ENCODE data around the gene AMIGO2.

The AMIGO2 gene

DNA sequence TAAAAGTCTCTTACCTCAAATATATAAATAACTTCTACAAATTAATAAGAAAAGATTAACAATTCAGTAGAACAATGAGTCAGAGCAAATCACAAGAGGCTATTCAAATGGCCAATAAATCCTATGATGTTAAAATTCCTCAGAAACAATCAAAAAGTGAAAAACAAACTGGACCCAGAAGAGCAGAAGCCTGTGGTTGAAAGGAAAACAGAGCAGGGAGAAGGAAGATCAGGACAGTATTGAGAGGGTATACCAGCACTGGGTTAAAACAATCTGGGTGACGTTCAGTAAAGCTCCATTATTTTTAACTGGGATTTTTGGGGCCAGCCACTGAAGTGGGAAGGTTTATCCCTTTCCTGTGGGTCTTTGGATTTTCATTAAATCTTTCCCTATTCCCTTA is 40.0 kb downstream of the AMIGO2 start:
- no peak for DNase-seq (ENCODE audit: low read depth, low spot score)

DNA sequence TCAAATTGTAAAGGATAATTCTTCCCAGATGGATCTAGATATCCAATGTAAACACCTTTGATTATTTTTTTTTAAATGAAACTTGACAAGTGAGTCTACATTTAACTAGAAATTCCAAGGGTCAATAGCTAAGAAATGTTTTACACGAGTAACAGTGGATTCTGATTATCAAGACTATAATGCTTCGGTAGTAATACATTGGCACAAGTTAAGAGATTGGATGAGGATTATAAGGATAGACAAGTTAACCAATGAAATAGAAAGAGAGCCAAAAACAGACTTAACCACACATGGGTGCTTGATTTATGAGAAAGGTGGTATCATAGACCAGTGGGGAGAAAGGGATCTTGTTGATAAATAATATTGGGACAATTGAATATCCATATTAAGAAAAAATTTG is 40.7 kb downstream of the AMIGO2 start:
- H3K27ac ChIP-seq = peak overlapping the region; percentile 73
- no peak for DNase-seq (ENCODE audit: low read depth, low spot score)

More for the DNA sequence above, 40.0 kb downstream of the AMIGO2 start:
- no peak overlapping the region for H3K27ac ChIP-seq

DNA sequence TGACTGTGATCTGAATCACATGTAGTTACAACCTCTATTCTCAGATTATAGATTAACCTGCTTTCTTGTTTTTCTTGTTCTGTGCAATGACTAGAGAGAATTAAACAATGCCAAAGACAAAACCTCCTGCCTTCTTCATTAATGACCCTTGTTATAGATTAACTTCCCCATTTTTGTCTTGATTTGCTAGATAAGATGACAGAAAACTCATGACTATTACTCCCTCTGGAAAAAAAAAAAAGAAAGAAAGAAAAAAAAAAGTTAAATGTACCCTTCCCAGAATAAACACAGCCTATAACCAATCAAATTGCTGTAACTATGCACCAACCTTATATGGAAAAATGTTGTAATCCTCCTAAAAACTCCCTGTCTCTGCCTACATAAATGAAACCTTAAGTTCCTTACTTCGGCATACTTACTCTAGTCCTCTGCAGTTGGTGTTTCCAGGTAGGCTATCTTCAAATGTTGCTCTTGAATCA is 41.5 kb downstream of the AMIGO2 start:
- H3K27ac ChIP-seq = peak overlapping the region; percentile 73
- DNase-seq (ENCODE audit: low read depth, low spot score) = no peak

DNA sequence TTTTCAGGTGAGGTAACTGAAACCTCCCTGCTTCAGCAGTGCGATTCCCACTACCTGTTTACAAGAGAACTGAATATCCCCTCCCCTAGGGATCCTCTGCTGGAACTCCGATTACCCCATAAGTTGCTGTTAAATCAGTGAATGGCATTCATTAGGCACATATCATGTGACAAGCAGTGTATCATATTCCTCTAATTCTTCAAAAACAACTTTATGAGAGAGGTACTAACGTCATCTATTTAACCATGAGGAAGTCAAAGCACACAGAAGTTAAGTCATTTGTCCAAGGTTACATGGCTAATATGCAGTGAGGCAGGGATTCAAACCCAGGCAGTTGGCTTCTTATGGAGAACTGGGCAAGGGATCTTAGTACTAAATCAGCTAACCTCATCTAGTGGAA is 44.3 kb downstream of the AMIGO2 start:
- DNase-seq (ENCODE audit: low read depth, low spot score) = no peak
- peak overlapping the region; percentile 74 for H3K27ac ChIP-seq

DNA sequence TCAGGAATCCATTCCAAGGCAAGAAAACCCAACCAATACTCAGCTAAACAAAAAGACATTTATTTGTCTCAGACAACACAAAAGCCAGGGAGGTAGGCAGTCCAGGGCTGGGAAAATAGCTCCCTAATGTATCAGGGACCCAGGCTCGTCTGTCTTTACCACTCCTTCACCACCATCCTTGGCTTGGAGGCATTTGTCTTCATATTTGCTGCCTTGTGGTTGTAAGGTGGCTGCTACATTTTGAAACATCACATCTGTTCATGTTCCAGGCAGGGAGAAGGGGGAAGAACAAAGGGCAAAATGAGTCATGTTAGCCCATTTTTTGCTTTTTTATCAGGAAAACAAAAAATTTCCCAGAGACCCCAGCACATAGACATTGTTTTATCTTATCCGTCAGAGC is 45.1 kb downstream of the AMIGO2 start:
- DNase-seq (ENCODE audit: low read depth, low spot score) = no peak
- H3K27ac ChIP-seq = peak overlapping the region; percentile 74

DNA sequence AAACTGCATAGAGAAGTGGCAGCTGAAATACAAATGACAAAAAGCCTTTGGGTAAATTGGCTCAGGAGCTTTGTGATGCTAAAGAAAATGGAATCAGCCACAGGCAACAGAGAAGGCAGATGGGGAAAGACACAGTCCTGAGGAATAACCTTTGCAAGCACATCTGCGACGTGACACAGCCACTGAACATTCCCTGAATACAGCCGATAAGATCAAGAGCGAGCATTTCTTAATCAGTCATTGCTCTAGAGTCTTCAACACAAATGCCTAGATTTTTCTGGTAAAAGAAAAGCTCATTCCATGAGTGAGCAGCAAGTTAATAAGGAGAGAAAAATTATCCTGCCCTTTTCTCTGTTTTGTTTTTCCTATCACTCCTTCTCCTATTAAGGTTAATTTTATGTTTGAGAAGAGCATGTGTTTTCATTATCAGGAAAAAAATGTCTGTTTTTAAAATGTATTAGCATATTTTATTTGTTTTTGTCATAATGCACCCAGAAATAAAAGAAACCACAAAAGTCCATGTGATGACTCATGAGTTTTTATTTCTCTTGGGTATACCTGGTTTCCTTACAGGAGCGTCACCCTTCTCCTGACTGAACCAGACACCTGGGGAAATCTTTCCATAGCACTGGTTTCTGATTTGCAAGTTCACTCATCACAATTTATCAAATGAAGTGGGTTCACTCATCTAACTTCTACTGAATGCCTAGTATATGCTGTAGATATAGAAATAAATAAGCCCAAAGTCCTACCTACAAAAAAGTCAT is 45.8 kb downstream of the AMIGO2 start:
- H3K27ac ChIP-seq = peak overlapping the region; percentile 74
- DNase-seq (ENCODE audit: low read depth, low spot score) = no peak

DNA sequence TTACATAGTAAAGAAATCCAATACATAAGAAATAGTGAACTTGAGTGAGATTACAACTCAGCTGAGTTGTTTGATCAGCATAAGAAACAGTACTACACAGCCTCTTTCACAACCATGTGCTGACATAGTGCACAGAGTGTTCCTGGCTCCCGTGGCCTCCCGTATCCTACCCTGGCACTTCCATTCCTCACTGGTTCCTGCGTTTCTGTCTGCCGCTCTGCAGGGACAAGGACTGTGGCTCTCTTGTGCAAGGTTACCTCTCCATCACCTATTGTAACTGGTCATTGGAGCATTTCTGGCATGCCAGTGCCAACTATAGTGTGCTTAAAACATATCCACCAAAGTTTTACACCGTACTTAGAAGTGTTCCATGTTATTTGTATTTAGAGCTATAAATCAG is 46.7 kb downstream of the AMIGO2 start:
- DNase-seq (ENCODE audit: low read depth, low spot score) = no peak
- peak overlapping the region; percentile 74 for H3K27ac ChIP-seq

DNA sequence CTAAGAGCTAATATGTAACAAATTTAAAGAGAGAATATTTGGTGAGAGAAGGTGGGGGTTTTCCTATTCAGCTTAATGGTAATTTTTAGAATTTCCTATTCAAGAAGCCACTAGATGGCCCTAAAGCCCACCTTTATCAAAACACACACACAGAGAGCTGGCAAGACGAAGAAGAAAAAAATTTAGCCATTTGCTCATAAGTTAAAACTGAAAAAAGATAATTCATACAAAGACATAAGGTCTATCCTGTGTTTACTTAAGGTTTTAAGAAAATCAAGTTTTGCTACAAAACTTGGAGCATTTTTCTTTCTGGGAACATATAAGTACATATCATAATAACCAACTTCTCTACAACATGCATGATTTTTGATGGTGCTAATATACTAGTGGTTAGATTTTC is 47.1 kb downstream of the AMIGO2 start:
- no peak for DNase-seq (ENCODE audit: low read depth, low spot score)
- H3K27ac ChIP-seq = peak overlapping the region; percentile 74

DNA sequence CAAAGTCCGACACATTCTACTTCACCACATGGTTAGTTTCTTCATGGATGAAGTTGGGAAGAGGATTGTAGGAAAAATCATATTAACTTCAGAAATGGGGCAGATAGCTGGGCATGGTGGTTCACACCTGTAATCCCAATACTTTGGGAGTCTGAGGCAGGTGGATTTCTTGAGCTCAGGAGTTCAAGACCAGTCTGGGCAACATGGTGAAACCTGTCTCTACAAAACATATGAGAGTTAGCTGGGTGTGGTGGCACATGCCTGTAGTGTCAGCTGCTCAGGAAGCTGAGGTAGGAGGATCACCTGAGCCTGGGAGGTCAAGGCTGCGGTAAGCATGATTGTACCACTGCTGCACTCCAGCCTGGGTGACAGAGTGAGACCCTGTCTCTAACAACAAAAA is 49.9 kb downstream of the AMIGO2 start:
- no peak overlapping the region for H3K27ac ChIP-seq
- DNase-seq (ENCODE audit: low read depth, low spot score) = no peak

DNA sequence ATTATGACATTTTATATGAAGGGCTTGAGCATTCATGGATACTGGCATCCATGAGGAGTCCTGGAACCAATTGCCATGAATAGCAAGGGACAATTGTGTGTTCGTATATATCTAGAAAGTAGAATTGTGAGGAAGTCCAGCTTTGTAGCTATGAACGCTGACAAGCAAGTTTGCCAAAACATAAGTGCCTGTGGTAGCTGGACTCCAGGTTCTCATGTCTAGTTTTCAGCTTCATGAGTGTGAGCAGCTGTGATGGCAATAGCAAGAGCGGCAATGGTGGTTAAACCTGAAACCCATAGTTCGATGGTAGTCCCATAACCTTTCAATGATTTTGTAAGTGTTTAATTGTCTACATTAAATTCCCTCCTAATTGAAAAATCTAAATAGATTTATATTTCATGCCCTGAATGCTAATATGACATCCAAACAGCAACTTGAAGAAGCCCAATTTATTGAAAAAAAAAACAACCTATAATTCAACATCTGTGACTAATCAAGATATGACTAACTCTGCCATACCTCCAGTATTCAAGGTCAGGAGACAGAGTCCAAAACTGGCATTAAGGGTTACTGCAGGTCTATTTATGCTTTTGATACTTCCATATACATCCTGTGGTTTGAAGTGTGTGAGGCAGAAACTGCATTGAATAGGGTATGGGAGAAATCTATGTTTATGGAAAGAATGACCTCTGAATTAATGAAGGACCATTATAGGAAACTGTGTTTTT is 50.6 kb downstream of the AMIGO2 start:
- DNase-seq (ENCODE audit: low read depth, low spot score) = no peak
- H3K27ac ChIP-seq = no peak overlapping the region

DNA sequence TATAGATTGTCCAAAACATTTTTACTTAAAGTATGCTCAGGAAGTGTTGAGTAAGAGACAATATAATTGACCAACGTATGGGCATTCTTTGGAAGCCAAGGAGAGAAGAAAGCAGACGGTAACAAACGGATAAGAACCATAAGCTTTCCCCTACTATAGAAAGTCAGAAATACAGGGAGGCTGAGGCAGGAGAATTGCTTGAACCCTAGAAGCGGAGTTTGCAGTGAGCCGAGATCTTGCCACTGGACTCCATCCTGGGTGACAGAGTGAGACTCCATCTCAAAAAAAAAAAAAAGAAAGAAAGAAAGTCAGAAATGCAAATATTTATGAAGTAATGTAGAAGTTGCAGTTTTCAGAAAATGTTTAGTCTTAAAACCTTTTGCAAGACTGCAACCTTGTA is 51.6 kb downstream of the AMIGO2 start:
- no peak for DNase-seq (ENCODE audit: low read depth, low spot score)
- H3K27ac ChIP-seq = no peak overlapping the region
